ENCODE results near the gene CMIP.
"Not testable (repeated sequence)": the region's sequence is repeated elsewhere in the genome, so short reads cannot be mapped to it uniquely, and the experiment has no call there.

Gene CMIP

GRCh38 chr16:81444448-81445121 is at the start of gene CMIP:
TSS of gene CMIP (plus strand) at chr16:81444808.
- H3K36me3 ChIP-seq (ENCODE audit: insufficient read depth, low read length) = no peaks in the 10 kb centered on the region
- no peak within 1 kb of the TSS for H3K27ac ChIP-seq (ENCODE audit: low read depth, low read length)
- H3K4me1 ChIP-seq (ENCODE audit: control insufficient read depth, insufficient read depth, low read length, unreplicated experiment) = peaks cover 6% of the 10 kb centered on the region
- H3K27me3 ChIP-seq (ENCODE audit: insufficient read depth, low read length) = peaks cover 37% of the 10 kb centered on the region
- peak within 1 kb of the TSS; percentile 91 for H3K4me3 ChIP-seq (ENCODE audit: low read depth, low read length)
- peaks cover 36% of the 10 kb centered on the region for H3K79me2 ChIP-seq (ENCODE audit: control insufficient read depth, insufficient read depth, low read length, unreplicated experiment)
- peak within 1 kb of the TSS; percentile 81 for H2AFZ ChIP-seq (ENCODE audit: low read length, unreplicated experiment)

- Histone ChIP-seq H3K27me3 (ENCODE audit: insufficient read depth, low read length) (no peaks in the 10 kb centered on the region), H3K79me2 (ENCODE audit: control insufficient read depth, insufficient read depth, low read length, unreplicated experiment) (no peaks in the 10 kb centered on the region), H3K4me1 (ENCODE audit: control insufficient read depth, insufficient read depth, low read length, unreplicated experiment) (no peaks in the 10 kb centered on the region), H3K36me3 (ENCODE audit: insufficient read depth, low read length) (no peaks in the 10 kb centered on the region), H2AFZ (ENCODE audit: low read length, unreplicated experiment) (no peak overlapping the region), H3K27ac (ENCODE audit: low read depth, low read length) (no peak overlapping the region), H3K4me3 (ENCODE audit: low read depth, low read length) (no peak overlapping the region)
Observed at GRCh38 chr16:81394966-81395655, 49.5 kb upstream of the CMIP start.

- Histone ChIP-seq H3K27ac (ENCODE audit: low read depth, low read length) (no peak overlapping the region), H3K36me3 (ENCODE audit: insufficient read depth, low read length) (no peaks in the 10 kb centered on the region), H3K4me1 (ENCODE audit: control insufficient read depth, insufficient read depth, low read length, unreplicated experiment) (peaks cover 6% of the 10 kb centered on the region), H2AFZ (ENCODE audit: low read length, unreplicated experiment) (no peak overlapping the region), H3K79me2 (ENCODE audit: control insufficient read depth, insufficient read depth, low read length, unreplicated experiment) (no peaks in the 10 kb centered on the region), H3K4me3 (ENCODE audit: low read depth, low read length) (no peak overlapping the region), H3K27me3 (ENCODE audit: insufficient read depth, low read length) (no peaks in the 10 kb centered on the region)
Observed at GRCh38 chr16:81397058-81397878, 47.3 kb upstream of the CMIP start.

GRCh38 chr16:81397879-81398520 is 46.6 kb upstream of the CMIP start:
- no peak overlapping the region for H3K27ac ChIP-seq (ENCODE audit: low read depth, low read length)
- H3K27me3 ChIP-seq (ENCODE audit: insufficient read depth, low read length) = no peaks in the 10 kb centered on the region
- no peaks in the 10 kb centered on the region for H3K36me3 ChIP-seq (ENCODE audit: insufficient read depth, low read length)
- H3K79me2 ChIP-seq (ENCODE audit: control insufficient read depth, insufficient read depth, low read length, unreplicated experiment) = no peaks in the 10 kb centered on the region
- H3K4me3 ChIP-seq (ENCODE audit: low read depth, low read length) = no peak overlapping the region
- H3K4me1 ChIP-seq (ENCODE audit: control insufficient read depth, insufficient read depth, low read length, unreplicated experiment) = peaks cover 6% of the 10 kb centered on the region
- H2AFZ ChIP-seq (ENCODE audit: low read length, unreplicated experiment) = no peak overlapping the region

- no peak overlapping the region for H3K27ac ChIP-seq (ENCODE audit: low read depth, low read length)
- H3K79me2 ChIP-seq (ENCODE audit: control insufficient read depth, insufficient read depth, low read length, unreplicated experiment) = no peaks in the 10 kb centered on the region
- no peak overlapping the region for H3K4me3 ChIP-seq (ENCODE audit: low read depth, low read length)
- no peaks in the 10 kb centered on the region for H3K36me3 ChIP-seq (ENCODE audit: insufficient read depth, low read length)
- no peak overlapping the region for H2AFZ ChIP-seq (ENCODE audit: low read length, unreplicated experiment)
- H3K4me1 ChIP-seq (ENCODE audit: control insufficient read depth, insufficient read depth, low read length, unreplicated experiment) = peaks cover 6% of the 10 kb centered on the region
- H3K27me3 ChIP-seq (ENCODE audit: insufficient read depth, low read length) = no peaks in the 10 kb centered on the region
Observed at GRCh38 chr16:81399909-81400308, 44.7 kb upstream of the CMIP start.

GRCh38 chr16:81401035-81401950 is 43.3 kb upstream of the CMIP start:
- Histone ChIP-seq H2AFZ (ENCODE audit: low read length, unreplicated experiment) (peak overlapping the region; percentile 87), H3K79me2 (ENCODE audit: control insufficient read depth, insufficient read depth, low read length, unreplicated experiment) (no peaks in the 10 kb centered on the region), H3K4me3 (ENCODE audit: low read depth, low read length) (peak overlapping the region; percentile 56), H3K4me1 (ENCODE audit: control insufficient read depth, insufficient read depth, low read length, unreplicated experiment) (peaks cover 11% of the 10 kb centered on the region), H3K27ac (ENCODE audit: low read depth, low read length) (no peak overlapping the region), H3K36me3 (ENCODE audit: insufficient read depth, low read length) (no peaks in the 10 kb centered on the region), H3K27me3 (ENCODE audit: insufficient read depth, low read length) (no peaks in the 10 kb centered on the region)

- no peaks in the 10 kb centered on the region for H3K79me2 ChIP-seq (ENCODE audit: control insufficient read depth, insufficient read depth, low read length, unreplicated experiment)
- H3K36me3 ChIP-seq (ENCODE audit: insufficient read depth, low read length) = no peaks in the 10 kb centered on the region
- no peak overlapping the region for H2AFZ ChIP-seq (ENCODE audit: low read length, unreplicated experiment)
- no peak overlapping the region for H3K27ac ChIP-seq (ENCODE audit: low read depth, low read length)
- H3K4me1 ChIP-seq (ENCODE audit: control insufficient read depth, insufficient read depth, low read length, unreplicated experiment) = peaks cover 11% of the 10 kb centered on the region
- no peak overlapping the region for H3K4me3 ChIP-seq (ENCODE audit: low read depth, low read length)
- H3K27me3 ChIP-seq (ENCODE audit: insufficient read depth, low read length) = no peaks in the 10 kb centered on the region
Observed at GRCh38 chr16:81403208-81403600, 41.4 kb upstream of the CMIP start.

GRCh38 chr16:81403601-81404391 is 40.8 kb upstream of the CMIP start:
- Histone ChIP-seq H3K4me1 (ENCODE audit: control insufficient read depth, insufficient read depth, low read length, unreplicated experiment) (peaks cover 11% of the 10 kb centered on the region), H3K27ac (ENCODE audit: low read depth, low read length) (no peak overlapping the region), H2AFZ (ENCODE audit: low read length, unreplicated experiment) (peak overlapping the region; percentile 55), H3K79me2 (ENCODE audit: control insufficient read depth, insufficient read depth, low read length, unreplicated experiment) (no peaks in the 10 kb centered on the region), H3K36me3 (ENCODE audit: insufficient read depth, low read length) (no peaks in the 10 kb centered on the region), H3K27me3 (ENCODE audit: insufficient read depth, low read length) (no peaks in the 10 kb centered on the region), H3K4me3 (ENCODE audit: low read depth, low read length) (peak overlapping the region; percentile 61; the same call in 1 of the 2 replicates)

GRCh38 chr16:81405002-81405401 is 39.6 kb upstream of the CMIP start:
- H3K4me3 ChIP-seq (ENCODE audit: low read depth, low read length); H2AFZ ChIP-seq (ENCODE audit: low read length, unreplicated experiment); H3K79me2 ChIP-seq (ENCODE audit: control insufficient read depth, insufficient read depth, low read length, unreplicated experiment); H3K27me3 ChIP-seq (ENCODE audit: insufficient read depth, low read length); H3K36me3 ChIP-seq (ENCODE audit: insufficient read depth, low read length): not testable (repeated sequence)
- Histone ChIP-seq H3K4me1 (ENCODE audit: control insufficient read depth, insufficient read depth, low read length, unreplicated experiment) (peaks cover 11% of the 10 kb centered on the region), H3K27ac (ENCODE audit: low read depth, low read length) (peak overlapping the region; percentile 69)

Measured in ACC112 (cell line).